SW 1271 (cell line): ENCODE results near the gene KIF26B.

Source experiments
- DNase-seq, 2 experiments: peaks; one replicate each; lab custom pipeline; 2025; lab: John Stamatoyannopoulos, UW

Gene KIF26B

DNA sequence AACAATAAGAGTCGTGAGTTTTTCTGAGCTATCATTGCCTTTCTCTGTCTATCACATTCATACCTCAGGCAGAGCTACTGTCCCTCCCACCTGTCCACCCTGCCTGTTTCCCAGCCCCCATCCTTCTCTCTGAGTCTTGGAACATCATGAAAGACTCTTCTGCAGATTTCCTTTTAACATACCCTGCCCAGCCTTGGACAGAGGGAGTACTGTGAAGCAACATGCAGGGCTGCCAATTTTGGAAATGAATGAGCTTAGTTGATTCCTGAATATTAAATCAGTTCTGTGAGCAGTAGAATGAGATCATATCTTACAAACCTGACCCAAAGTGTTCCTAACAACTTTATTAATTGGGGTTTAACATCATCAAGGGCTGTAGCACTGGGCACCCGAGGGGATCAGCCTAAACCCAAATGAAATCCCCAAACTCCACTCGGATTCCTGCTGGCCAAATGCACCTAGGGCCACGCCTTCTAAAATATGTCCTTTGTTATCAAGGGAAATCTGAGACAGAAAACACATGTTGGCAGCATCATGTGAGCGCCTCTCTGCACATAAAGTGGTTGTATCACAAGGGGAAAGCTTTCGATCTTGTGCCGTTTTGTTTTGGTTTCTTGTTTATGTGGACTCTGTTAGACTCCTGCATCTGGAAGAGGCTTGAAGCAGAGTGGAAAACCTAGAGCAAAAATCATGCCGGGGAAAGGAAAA, 357.6 kb downstream of the KIF26B start:
- DNase-seq = no peak

DNA sequence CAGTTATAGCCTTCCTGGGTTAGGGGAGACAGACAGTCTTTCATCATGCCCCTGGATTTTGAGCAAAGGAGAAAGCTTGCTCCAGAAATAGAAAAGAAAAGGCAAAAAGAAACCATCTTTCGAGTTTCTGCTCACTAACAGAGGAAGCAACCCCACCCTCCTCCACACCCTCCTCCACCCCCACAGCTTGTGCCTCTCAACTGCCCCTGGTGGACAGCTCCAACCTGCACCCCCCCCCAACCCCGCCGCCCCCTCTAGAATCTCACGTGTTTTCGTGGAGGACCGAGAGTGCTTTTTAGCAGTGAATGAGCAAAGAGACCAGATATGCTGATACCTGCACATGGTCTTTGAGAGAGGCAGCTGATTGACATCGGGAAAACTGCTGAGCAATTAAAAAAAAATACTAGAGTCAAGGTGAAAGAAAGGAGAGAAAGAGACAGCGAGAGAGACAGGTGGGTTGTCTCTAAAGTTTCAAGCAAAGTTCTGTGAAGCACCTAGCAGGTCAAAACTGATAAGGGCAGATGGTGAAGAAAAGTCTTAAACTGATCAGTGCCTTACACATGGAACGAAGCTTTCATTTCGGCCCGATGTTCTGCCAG, 358.3 kb downstream of the KIF26B start:
- DNase-seq = no peak

DNA sequence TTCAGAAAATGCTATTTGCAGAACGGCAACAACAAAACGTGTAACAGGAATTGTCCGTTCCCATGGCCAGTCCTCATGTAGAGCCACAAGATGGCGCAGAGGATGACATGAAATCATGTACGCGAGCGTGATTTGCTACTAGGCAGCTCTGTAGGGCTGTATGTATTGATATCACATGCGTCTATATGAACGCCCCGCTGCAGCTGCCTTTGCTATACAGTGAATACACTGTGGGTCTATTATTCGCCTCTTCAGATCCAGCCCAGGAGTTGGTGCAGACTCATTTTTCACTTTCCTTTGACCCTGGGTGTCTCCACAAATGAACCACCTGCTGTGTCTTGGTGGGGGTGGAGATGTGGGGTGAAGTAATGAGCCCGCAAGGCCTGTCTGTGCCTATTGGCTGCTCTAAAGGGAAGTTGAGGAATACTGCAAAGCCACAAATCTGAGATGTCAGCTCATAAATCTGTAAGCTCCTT, 361.5 kb downstream of the KIF26B start:
- DNase-seq = no peak

DNA sequence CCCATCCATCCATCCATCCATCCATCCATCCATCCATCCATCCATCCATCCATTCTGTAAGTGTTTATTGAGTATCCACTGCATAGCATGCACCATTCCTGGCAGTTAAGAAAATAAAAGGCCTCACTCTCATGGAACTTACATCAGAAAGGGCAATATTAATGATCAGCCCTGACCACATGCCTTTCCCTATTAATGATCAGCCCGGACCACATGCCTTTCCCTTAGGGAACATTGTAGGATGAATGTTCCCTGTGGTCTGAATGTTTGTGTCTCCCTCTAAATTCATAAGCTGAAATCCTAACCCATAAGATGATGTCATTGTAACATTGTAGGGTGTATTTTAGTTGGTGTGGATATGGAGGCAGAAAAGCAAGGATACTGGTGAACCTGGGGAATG, 365.8 kb downstream of the KIF26B start:
- DNase-seq = no peak

- no peak for DNase-seq
Observed at GRCh38 chr1:245526141-245526540, 371.4 kb downstream of the KIF26B start.

DNA sequence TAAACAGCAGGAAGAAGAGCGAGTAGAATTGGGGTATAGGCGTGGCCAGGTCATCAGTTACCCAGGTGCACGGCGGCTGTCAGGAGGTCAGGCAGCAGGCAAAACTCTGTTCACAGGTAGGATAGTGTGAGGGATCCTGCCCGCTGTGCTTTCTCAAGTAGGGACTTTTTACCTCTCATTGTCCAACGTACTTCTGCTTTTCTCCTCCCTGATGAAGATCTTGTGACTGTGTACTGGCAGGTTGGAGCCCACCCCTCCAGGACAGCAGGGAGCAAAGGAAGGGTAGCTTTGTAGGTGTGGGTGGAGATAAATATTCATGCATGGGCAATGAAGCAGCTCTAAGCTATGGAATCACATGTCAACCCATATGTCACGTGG, 373.5 kb downstream of the KIF26B start:
- no peak for DNase-seq

DNA sequence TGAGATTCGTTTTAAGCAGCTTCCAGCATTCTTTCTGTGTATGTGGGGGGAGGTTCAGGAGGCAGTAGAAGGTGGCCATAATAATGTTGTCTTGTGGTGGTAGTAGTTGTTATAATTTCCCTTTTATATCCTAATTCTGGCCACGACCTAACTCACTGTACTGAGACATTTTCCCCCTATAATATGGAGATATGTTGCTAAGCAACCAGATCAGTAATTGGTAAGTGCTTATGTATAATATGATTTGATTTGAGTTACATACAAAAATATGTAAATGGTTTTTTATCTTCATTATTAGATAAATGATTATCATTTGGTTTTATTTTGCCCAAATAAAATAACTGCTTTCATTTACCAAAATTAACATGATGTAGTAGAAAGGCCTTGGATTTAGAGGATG, 376.2 kb downstream of the KIF26B start:
- DNase-seq = no peak

DNA sequence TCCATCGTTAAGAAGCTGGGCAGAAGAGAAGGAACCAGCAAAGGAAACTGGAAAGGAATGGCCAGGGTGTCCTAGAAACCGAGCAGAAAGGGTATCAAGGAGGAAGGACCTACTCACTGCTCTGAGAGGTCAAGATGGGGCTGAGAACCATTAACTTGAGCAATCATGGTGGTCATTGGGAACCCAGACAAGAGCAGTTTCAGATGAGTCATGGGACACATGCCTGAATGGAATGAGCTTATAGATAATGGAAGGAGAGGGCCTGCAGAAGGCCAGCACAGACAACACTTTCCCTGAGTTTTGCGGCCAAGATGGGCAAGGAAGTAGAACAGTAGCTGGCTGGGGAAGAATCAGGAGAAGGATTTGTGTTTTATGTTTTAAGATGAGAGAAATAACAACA, 383.2 kb downstream of the KIF26B start:
- DNase-seq = no peak

GRCh38 chr1:245538671-245539070, 383.9 kb downstream of the KIF26B start:
- no peak for DNase-seq

GRCh38 chr1:245541369-245541768, 386.6 kb downstream of the KIF26B start:
- DNase-seq = no peak

- no peak for DNase-seq
Observed at GRCh38 chr1:245542365-245542764, 387.6 kb downstream of the KIF26B start.

DNA sequence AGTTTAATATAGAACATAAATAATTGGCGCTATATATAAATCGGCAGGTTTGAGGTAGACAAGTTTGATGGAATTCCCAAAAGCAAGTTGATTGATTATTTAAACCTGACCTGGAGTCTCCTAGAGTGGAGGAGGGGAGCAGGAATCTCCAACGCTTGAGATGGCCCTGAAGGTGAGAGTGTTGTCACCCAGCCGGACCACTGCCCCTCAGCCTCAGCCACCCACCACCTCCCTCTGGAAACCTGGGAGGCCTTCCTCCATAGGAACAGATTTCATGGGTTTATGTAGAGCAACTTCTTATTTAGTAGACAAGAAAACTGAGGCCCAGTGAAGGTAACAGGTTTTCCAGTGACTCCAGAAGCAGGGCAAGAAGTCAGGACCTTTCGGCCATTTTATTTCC, 389.5 kb downstream of the KIF26B start:
- no peak for DNase-seq

- DNase-seq = no peak
Observed at GRCh38 chr1:245546875-245547274, 392.1 kb downstream of the KIF26B start.

GRCh38 chr1:245549996-245550719, 395.4 kb downstream of the KIF26B start:
- no peak for DNase-seq

GRCh38 chr1:245550720-245551043, 395.9 kb downstream of the KIF26B start:
- DNase-seq = no peak

- DNase-seq = no peak
Observed at GRCh38 chr1:245551536-245551935, 396.8 kb downstream of the KIF26B start.

GRCh38 chr1:245552331-245552730, 397.5 kb downstream of the KIF26B start:
- DNase-seq = no peak

GRCh38 chr1:245556057-245556456, 401.3 kb downstream of the KIF26B start:
- no peak for DNase-seq

GRCh38 chr1:245558069-245558468, 403.3 kb downstream of the KIF26B start:
- no peak for DNase-seq

GRCh38 chr1:245560316-245560859, 405.6 kb downstream of the KIF26B start:
- no peak for DNase-seq

DNA sequence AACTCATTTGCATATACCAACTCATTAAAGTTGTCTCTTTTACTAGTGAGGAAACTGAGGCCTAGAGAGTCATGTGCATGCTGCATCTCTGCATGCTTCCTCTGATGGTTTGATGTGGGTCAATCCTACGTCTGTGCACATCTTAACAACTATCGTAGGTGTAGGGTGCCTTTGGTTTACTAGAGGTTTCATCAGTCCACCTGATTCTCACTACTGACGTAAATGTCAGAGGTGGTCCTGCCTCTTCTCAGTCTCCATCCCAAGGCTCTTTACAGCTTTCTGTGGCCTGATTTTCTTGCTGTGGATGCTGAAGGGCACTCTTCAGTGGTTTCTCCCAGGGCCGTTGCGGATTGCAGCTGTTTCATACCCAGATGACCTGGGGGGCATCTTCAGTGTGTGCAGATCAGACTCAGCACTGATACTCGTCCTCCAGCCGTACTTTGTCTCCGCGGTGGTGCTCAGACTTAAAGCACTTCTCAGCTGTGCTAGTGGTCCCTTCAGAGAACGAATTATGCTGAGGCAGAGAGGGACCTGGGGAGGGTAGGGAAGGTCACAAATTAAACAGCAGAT, 407.0 kb downstream of the KIF26B start:
- DNase-seq = no peak

DNA sequence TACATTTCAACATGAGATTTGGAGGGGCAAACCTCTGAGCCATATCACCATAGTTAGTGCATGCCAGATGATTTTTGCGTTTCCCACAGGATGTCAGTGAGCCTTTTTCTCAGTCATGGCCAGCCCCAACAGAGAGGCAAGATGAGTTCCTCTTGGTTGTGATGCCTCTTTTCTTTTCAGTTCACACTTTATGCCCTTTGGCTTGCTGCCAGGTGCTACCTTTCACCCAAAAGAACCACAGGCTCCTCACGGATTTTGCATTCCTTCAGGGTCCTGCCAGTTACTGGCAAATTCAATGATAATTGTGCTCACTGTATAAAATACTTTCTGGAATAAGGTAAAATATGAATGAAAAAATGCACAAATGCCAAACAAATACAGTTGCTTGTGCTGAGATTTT, 411.3 kb downstream of the KIF26B start:
- no peak for DNase-seq

DNA sequence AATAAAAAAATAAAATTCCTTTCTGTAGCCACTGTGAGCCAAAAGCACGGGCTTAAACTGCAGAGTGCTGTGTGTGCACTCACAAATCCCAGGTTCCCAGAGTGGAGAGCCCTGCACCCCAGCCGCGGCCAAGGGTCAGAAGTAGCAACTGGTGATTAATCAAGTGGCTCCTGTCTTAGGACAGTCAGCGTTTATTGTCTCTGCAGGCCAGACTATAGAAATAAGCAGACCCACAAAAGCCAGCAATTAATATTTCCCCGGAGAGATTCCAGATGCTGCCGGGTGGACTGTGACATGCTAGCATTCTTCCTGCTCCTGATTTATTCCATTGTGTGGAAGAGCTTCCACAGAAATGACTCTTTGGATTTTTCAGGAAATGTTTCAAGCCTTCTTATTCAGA, 412.2 kb downstream of the KIF26B start:
- DNase-seq = no peak
